GM21360 (cell line): Measurements from ENCODE around the gene CNTNAP2.
"Not testable (repeated sequence)": the region's sequence is repeated elsewhere in the genome, so short reads cannot be mapped to it uniquely, and the experiment has no call there.

Experiments
- ATAC-seq: cut with Tn5 transposase; IDR thresholded peaks from one replicate; pipeline ENCODE4 v1.9.1; 2021; ENCODE audit warnings: mild to moderate bottlenecking, moderate library complexity; ENCODE audit not compliant: unreplicated experiment

Gene CNTNAP2

DNA sequence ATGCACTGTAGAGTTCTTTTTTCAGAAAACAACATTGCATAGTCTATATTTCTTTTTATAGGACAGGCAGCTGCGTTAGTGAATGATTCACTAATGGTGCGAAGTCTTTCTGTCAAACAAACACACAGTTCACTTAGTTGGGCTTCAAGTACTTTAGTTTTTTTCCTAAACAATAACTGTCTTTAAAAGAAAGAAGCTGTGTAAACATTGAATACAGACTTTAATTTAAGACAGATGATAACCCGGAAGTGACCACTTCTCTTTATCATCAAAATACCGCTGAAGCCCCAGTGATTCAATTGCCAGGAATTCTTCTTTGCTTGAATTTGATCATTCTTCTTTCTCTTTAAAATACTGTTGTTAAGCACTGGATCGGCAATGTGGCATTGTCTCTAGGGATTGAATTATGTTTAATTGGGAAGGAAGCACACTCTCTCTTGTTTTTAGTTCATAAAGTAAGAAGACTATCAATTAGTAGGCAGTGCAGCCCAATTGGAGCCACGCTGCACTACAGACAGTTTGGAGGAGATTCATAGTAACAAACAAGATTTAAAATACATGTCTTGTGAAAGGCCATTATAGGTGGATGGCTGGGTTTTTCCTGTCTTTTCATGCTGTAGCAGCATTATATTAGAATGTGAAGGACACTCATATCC lies 30.4 kb downstream of the CNTNAP2 start:
- no peak for ATAC-seq

DNA sequence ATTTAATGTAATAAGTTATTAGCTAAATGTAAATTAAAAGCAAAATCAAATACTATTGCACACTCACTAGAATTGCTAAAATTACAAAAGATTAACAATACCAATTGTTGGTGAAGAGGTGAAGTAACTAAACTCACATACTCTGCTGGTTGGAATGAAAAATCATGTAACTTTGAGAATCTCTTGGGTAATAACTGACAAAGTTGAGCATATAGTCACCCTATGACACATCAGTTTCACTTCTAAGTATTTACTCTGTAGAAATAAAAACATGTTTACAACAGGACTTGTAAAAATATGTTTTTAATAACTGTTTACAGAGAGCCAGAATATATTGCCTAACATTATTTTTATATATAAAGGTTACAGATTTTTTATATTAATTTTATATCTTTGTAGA lies 33.6 kb downstream of the CNTNAP2 start:
- no peak for ATAC-seq

DNA sequence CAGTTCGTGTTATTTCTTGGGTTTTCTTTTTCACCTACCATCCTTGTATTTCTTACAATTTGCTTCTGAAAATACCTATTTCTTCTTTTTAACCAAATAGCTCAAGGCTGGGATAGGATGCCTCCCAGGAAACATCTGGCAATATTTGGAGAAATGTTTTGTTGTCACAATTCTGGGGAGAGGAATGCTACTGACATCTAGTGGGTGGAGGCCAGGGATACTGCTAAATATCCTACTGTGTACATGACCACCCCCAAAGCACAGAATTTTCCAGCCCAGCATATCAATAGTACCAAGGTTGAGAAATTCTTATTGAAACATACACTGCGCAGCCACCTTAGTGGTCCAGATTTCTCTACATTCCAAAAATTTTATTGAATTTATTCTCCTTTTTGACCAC lies 55.5 kb downstream of the CNTNAP2 start:
- ATAC-seq: no peak

DNA sequence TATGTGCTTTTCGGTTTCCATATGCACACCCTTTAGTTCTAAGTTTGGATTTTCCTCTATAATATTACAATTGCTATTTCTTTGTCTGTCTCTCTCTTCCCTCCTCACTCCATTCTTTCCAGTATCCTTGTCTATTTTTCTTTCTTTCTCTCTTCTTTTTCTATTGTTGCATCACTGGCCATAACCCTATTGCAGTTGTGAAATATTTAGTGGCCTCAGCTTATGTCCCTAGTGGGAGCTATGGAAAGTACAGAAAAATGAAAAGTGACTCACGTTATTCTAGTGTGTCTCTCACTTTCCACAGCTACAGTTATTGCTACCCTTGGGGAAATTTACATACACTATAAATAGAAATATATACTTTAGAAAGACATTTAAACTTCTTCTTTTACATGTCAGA lies 59.1 kb downstream of the CNTNAP2 start:
- ATAC-seq: no peak

DNA sequence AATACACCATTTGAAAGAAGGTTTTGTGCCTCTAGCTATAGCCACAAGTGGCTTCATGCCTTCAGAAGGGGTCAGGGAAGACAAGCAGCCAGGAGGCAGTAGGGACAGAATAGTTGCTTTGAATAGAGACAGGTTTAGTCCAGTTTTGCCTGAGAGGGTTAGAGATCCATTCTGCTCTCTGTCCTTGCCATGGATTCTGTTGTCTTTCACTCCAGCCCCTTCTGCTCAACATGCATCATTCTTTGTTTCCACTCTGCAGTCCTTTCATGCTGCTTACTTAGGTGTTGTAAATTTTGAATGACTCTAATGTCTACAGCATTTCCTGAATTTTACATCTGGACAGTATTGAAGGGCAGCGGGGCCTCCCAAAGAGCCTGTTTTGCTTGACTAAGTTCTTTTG lies 60.3 kb downstream of the CNTNAP2 start:
- no peak for ATAC-seq

DNA sequence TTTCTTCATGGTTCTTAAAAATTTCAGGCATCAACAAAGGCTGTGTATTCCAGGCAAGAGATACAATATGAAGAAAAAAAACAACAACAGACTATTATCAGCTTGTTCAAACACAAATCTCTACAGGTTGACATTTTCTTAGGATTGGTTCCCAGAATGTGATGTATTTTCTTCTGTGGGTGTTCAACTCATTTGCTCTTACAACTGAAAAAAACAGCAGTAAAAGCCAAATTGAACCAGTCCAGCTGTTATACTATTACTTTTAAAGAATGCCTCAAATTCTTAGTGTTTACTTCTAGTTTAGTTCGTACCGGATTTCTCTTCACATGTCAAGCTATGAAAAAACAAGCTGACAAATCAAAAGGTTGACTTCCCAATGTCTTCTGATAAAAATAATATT lies 60.7 kb downstream of the CNTNAP2 start:
- no peak for ATAC-seq

DNA sequence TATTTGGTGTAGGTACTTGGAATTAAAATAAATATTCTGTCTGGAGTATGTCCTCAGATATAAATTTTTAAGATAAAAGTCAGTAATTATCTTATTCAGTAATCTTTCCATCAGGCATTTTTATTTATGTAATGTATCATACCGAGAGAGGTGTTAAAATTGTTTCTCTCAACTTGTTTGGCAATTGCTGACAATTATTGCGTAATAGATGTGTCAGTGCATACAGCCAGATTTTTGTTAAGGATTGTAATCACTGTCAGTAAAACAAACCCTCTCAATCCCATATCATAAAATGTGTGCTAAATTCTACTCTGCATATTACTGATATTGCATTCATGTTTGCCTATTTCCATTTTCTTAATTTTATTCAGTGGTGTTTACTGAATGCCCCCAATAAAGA lies 69.2 kb downstream of the CNTNAP2 start:
- ATAC-seq: no peak

DNA sequence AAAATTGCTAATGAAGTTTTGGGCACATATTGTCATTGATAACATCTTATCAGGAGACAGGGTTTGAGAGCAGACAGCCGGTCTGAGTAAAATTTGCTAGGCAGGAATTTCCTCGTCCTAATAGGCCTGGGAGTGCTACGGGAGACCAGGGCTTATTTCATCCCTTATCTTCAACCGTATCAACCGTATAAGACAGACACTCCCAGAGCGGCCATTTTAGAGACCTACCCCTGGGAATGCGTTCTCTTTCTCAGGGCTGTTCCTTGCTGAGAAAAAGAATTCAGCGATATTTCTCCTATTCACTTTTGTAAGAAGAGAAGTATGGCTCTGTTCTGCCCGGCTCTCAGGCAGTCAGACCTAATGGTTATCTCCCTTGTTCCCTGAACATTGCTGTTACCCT lies 74.8 kb downstream of the CNTNAP2 start:
- ATAC-seq: not testable (repeated sequence)

DNA sequence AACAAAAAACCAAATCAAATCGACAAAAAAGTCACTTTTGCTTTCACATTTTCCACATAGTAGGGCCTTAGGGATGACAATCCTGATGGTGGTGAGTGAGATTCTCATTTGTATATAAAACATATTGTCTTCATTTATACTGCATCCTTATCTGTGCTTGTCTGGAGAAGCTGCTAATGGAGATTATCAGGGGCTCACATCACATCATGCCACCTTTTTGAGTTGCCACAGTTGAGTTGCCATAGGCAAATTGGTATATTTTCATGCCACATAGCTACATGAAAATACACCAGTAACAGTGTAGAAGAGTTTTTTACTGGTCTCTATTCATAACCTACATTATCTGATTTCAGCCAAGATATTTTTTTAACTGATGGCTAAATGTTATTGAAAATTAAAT lies 85.3 kb downstream of the CNTNAP2 start:
- no peak for ATAC-seq

DNA sequence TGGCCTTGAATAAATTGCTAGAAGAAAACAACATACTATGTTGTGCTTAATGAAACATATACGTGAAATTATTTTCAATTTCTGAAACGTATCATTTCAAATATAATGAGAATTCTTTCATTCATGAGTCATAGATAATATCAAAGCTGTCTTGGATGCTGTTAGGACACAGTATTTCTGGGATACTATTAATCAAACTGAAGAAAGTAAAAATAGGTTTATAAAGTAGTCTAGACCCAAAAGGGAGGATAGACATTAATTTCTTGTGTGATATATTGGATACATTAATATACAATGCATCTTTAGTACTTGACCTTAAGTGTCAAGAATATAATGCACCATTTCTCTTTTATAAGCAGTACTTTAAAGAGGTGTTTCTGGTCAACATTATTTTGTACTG lies 89.7 kb downstream of the CNTNAP2 start:
- no peak for ATAC-seq

DNA sequence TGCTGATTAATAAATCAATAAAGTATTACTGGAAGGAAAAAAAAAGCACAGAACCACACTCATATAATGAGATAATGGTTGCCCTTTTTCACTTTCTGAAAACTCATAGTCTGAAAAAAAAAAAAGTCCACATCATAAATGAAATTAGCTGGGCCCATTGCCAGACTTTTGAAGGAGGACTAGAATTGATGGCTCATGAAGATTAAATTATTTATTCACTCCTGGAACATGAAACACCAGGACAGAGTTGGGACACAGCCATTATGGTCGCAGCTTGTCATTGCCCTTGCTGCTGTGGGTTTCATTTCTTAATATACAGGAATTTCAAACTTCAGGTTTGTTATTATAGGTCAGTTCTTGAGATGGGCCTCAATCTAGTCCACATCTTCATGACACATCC lies 91.9 kb downstream of the CNTNAP2 start:
- no peak for ATAC-seq

DNA sequence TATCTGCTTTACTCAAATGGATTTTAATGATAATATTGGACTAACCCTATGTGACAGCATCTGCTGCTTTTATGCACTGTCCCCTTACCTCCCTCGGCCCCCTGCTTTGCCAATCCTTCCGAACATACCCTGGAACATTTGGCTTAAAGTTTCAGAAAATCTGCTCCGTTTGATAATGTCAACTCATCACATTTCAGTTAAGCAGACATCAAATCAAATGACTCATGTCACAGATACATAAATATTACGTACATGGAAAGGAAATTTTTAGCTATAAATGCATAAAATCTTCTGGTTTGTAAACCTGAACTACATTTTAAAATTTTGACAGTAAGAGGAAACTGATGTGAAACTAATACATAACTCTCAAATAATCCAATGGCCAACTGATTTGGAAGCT lies 98.2 kb downstream of the CNTNAP2 start:
- no peak for ATAC-seq

DNA sequence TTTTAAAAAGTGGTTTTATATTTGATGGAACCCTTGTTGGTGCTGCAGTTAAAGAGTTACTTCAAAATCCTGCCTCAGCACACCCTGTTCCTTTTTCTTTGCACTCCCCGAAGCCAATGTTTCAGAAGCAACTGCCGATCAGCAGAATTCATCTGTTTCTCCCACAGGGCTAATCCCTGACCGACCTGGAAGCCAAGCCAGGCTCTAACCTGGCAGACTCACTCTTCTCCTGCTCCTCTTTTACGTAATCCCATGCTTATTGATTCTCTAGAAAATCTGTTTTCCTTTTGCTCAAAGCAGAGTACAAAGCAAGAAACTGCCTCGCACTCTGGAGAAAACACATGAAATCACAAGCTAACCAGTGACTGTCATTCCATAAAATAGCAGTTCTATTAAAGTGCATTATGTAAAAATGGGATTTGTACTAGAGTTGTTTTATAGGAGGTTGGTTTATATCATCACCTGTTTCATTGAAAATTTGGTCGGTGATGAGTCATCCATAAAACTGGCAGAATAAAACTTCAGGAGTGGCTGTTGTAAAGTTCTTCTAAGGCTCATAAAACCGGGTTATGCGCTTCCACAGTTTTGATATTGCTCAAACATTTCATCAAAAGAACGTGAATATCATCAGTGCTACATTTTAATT lies 99.9 kb downstream of the CNTNAP2 start:
- no peak for ATAC-seq

DNA sequence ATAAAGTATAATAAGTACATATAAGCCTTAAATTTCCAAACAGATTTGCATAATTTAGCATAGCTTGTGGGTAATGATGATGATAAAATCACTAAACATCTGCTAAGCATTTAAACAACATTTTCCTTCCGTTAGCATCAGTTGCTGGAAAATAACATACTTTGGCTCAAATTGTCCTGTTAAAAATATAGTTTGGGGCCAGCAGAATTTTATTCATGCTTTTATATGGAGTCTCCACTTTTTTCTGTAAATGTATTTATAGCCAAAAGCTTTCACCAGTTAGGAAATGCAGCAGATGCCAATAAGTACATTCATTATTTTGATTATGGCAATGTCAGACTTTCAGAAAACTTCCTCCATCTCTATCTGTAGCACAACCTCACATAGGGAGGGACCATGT lies 107.2 kb downstream of the CNTNAP2 start:
- no peak for ATAC-seq

DNA sequence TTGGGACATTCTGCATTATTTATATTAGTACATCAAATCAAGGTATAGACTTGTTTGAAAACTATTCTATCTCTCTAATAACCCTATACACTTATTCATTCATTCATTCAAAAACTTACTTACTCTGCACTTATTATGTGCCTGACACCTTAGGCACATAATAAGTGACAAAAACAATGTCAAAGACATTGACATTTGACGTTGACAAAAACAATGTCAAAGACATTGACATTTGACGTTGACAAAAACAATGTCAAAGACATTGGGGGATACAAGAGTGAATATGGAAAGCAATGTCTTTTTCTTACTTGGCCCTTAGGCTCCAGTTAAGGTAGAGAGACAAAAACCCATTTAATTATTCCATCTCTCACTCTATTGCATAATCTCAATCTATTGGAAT lies 116.0 kb downstream of the CNTNAP2 start:
- ATAC-seq: no peak

DNA sequence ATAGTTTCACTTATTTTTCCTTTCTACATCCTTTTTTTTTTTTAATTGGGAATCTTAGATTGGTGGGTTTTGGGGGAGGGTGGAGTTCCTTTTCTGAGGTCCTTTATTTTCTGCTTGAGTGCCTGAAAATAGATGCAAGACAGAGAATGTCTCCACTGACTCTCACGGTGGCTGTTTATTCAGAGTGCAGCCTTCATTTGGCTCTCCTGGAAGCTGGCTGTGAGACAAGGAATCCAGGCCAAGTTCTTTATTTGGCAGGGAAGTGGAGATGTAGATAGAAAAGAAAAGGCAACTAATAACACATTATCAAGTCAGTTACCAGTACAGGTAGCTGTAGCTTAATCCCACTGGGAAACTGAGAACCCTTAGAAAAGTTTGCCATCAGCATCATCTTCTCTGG lies 118.6 kb downstream of the CNTNAP2 start:
- ATAC-seq: no peak

DNA sequence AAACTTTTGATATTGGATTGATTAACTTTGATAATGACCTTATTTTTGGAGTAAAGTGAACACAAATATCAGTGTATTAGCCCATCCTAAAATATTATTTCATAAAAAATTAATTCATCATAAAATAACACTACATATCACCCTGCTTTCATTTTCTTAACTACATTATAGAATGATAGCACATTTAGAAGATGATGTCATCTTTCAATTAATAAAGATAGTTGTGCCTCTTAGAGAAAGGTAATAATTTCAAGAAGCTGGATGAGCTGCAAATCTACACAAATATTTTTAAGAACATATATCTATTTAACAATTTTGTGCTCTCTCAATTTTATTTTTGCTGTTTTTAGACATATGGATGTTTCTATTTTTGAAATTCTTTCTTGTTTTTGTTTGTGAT lies 126.1 kb downstream of the CNTNAP2 start:
- ATAC-seq: no peak

DNA sequence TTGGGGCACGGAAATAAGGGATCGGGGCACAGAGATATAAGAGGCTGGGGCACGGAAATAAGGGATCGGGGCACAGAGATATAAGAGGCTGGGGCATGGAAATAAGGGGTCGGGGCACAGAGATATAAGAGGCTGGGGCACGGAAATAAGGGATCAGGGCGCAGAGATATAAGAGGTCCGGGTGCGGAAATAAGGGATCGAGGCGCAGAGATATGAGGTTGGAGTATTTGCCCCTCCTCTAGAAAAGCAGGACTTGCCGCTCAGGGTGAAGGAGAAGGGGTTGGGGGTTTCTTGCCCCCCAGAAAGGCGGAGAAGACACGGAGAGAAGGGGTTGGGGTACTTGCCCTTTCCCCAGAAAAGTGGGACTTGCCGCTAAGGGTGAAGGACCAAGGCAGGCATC lies 131.4 kb downstream of the CNTNAP2 start:
- not testable (repeated sequence) for ATAC-seq

DNA sequence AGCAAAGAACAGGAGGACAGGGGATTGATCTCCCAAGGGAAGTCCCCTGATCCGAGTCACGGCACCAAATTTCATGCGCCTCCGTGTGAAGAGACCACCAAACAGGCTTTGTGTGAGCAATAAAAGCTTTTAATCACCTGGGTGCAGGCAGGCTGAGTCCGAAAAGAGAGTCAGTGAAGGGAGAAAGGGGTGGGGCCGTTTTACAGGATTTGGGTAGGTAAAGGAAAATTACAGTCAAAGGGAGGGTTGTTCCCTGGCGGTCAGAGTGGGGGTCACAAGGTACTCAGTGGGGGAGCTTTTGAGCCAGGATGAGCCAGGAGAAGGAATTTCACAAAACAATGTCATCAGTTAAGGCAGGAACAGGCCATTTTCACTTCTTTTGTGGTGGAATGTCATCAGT lies 132.1 kb downstream of the CNTNAP2 start:
- ATAC-seq: not testable (repeated sequence)

DNA sequence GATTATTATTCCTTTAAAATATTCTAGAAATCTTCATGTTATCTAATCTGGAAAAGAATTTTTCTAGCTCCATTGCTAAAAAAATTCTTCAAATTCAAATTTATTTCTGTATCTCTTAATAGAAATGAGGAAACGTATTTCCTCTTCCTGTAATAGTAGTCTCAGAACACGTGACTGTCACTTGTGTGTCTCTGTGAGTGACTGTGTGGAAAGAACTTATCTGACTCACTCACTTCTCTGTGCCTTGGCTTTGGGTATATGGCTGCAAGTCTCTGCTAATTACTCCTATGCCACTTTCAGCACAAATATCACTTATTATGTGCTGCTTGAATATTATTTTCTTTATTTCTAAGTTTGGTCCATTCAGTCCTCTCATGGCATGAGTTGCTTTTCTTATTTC lies 132.7 kb downstream of the CNTNAP2 start:
- ATAC-seq: no peak

DNA sequence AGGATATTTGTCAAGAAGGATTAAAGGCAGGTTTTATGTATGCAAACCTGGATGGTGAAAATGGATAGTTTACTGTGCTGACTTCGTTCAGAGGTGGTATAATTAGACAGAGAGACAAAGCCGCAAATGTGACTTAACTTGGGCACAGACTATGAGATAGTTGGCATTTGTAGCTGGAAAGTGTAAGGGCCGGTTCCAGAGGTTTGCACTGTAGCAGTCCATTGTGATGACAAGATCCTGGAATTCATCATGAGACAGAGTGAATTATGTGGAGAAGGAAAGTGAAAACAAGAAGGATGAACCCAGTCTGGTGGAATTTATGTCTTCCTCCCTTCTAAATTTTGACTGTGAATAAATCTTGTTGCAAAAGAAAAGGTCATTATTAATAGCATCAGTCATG lies 139.0 kb downstream of the CNTNAP2 start:
- ATAC-seq: no peak

DNA sequence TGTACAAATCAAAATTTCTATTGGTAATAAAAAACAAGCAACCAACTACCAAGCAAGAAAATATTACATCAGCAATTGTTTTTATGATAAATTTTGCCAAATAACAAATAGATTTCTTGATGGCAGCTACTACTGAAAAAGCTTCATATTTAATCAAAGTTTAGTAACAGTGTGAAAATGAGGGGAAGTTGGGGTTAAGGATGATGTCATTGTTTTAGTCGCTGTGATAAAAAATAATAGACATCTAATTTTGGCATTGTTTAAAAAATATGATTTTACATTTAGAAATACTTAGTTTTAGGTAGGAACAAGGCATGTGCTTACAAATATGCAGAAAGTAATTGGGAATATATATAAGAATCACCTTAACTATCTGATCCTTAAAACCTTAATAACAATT lies 145.9 kb downstream of the CNTNAP2 start:
- ATAC-seq: no peak

DNA sequence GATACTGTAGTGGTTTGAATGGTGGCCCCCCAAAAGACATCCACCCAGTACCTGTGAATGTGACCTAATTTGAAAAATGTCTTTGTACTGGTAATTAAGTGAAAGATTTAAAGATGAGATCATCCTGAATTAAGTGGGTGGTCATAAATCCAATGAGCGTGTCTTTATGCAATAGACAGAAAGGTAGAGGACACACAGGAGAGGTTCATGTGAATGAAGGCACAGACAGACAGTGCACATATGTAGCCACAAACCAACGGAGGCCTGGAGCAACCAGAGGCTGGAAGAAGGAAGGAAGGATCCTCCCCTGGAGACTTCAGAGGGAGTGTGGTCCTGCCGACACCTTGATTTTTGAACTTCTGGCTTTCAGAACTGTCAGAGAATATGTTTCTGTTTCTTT lies 160.3 kb downstream of the CNTNAP2 start:
- ATAC-seq: no peak
